ENCODE results near the gene FBXO34. TPM values are rescaled to one million over a fixed set of nuclear protein-coding genes. Genes with fewer than 3 reads are reported as not detected.

Gene FBXO34
- total RNA-seq, 4 donors from 2014 or later = 18.8 to 32.5 (median 21.8) TPM

GRCh38 chr14:55313480-55313879, 42.3 kb downstream of the FBXO34 start:
- WGBS, 2 donors (ENCODE audit: low coverage in 1 of 2) = 83 to 93% methylated on average over 5 of the region's 5 CpGs
- no peak for ATAC-seq
- Histone ChIP-seq H3K4me1 (peaks cover 0 to 19% (median 4%) of the 10 kb centered on the region in 3 donors), H3K27ac (no peak overlapping the region), H3K36me3 (peaks cover 0 to 29% of the 10 kb centered on the region in 2 donors), H3K4me3 (no peak overlapping the region), H3K9me3 (peaks cover 0 to 11% (median 0%) of the 10 kb centered on the region in 3 donors), H3K27me3 (no peaks in the 10 kb centered on the region)
- no peak for TF ChIP-seq POLR2A (IDR thresholded peaks at IDR 0.05)

- no peak for ATAC-seq
- H3K4me3 ChIP-seq = no peak overlapping the region
- H3K36me3 ChIP-seq = peaks cover 0 to 29% of the 10 kb centered on the region in 2 donors
Measured at GRCh38 chr14:55314449-55314848, 43.2 kb downstream of the FBXO34 start.

GRCh38 chr14:55316564-55316963, 45.3 kb downstream of the FBXO34 start:
- Histone ChIP-seq H3K36me3 (peaks cover 0 to 29% of the 10 kb centered on the region in 2 donors), H3K4me3 (no peak overlapping the region), H3K9me3 (peaks cover 0 to 11% (median 0%) of the 10 kb centered on the region in 3 donors), H3K27ac (no peak overlapping the region), H3K27me3 (no peaks in the 10 kb centered on the region), H3K4me1 (no peaks in the 10 kb centered on the region)
- 92 to 98% methylated on average over 4 of the region's 4 CpGs for WGBS, 2 donors (ENCODE audit: low coverage in 1 of 2)
- TF ChIP-seq POLR2A (IDR thresholded peaks at IDR 0.05) (no peak), POLR2AphosphoS5 (IDR thresholded peaks at IDR 0.05) (no peak), EP300 (IDR thresholded peaks at IDR 0.05) (no peak), CTCF (IDR thresholded peaks at IDR 0.05) (no peak)
- ATAC-seq = no peak

More at GRCh38 chr14:55314449-55314848, 43.2 kb downstream of the FBXO34 start:
- no peak overlapping the region for H3K27ac ChIP-seq
- peaks cover 0 to 10% (median under 1%) of the 10 kb centered on the region in 3 donors for H3K4me1 ChIP-seq
- H3K9me3 ChIP-seq = peaks cover 0 to 11% (median 0%) of the 10 kb centered on the region in 3 donors
- no peaks in the 10 kb centered on the region for H3K27me3 ChIP-seq
- TF ChIP-seq POLR2A (IDR thresholded peaks at IDR 0.05) = no peak
- TF ChIP-seq POLR2AphosphoS5 (IDR thresholded peaks at IDR 0.05) = no peak
- TF ChIP-seq CTCF (IDR thresholded peaks at IDR 0.05) = no peak
- no peak for TF ChIP-seq EP300 (IDR thresholded peaks at IDR 0.05)

- no peak for ATAC-seq
Measured at GRCh38 chr14:55317542-55318306, 46.5 kb downstream of the FBXO34 start.

GRCh38 chr14:55318694-55319093, 47.5 kb downstream of the FBXO34 start:
- Histone ChIP-seq H3K27ac (no peak overlapping the region), H3K36me3 (peaks cover 0 to 19% of the 10 kb centered on the region in 2 donors), H3K4me1 (no peaks in the 10 kb centered on the region), H3K9me3 (no peaks in the 10 kb centered on the region), H3K4me3 (no peak overlapping the region), H3K27me3 (no peaks in the 10 kb centered on the region)
- 100% methylated on average over 1 of the region's 1 CpG for WGBS, 2 donors (ENCODE audit: low coverage in 1 of 2)
- ATAC-seq = no peak
- no peak for TF ChIP-seq CTCF (IDR thresholded peaks at IDR 0.05)

More at GRCh38 chr14:55317542-55318306, 46.5 kb downstream of the FBXO34 start:
- H3K27me3 ChIP-seq = no peaks in the 10 kb centered on the region
- no peak for TF ChIP-seq CTCF (IDR thresholded peaks at IDR 0.05)
- TF ChIP-seq POLR2A (IDR thresholded peaks at IDR 0.05) = no peak
- TF ChIP-seq EP300 (IDR thresholded peaks at IDR 0.05) = no peak
- TF ChIP-seq POLR2AphosphoS5 (IDR thresholded peaks at IDR 0.05) = no peak
- H3K36me3 ChIP-seq = peaks cover 0 to 22% of the 10 kb centered on the region in 2 donors
- H3K9me3 ChIP-seq = peaks cover 0 to 4% (median 0%) of the 10 kb centered on the region in 3 donors
- H3K4me3 ChIP-seq = no peak overlapping the region
- WGBS, 2 donors (ENCODE audit: low coverage in 1 of 2) = 53 to 83% methylated on average over 2 to 3 of the region's 3 CpGs
- H3K27ac ChIP-seq = no peak overlapping the region
- H3K4me1 ChIP-seq = no peaks in the 10 kb centered on the region
